GM12878 (cell line): Measurements from ENCODE around the gene SEM1.

Experiments used
- CEBPB ChIP-seq, 2 experiments: fragments of 150-350 bp in 1 of 2; IDR thresholded peaks; 2 replicates each; pipeline ENCODE4 v1.6.1; 2012 to 2014; ENCODE audit warnings: low read depth in 2 of 2, low read length in 2 of 2, borderline replicate concordance in 1 of 2, inconsistent platforms in 1 of 2
- CTCF ChIP-seq, 3 experiments: IDR thresholded peaks in 2 of 3; conservative IDR thresholded peaks in 1 of 3; 2 replicates each; pipeline ENCODE4 v1.5.1; 2011; ENCODE audit warnings: low read depth in 3 of 3, low read length in 3 of 3, mild to moderate bottlenecking in 3 of 3, control low read depth in 2 of 3, moderate library complexity in 2 of 3, inconsistent platforms in 1 of 3, mixed read lengths in 1 of 3; ENCODE audit not compliant: control insufficient read depth in 2 of 3, insufficient read depth in 1 of 3; ENCODE audit errors: extremely low read depth in 1 of 3
- FOS ChIP-seq: IDR thresholded peaks from 3 replicates; pipeline ENCODE4 v1.6.1; 2011; ENCODE audit warnings: borderline replicate concordance; ENCODE audit not compliant: insufficient read length; ENCODE audit errors: extremely low read depth
- MEF2A ChIP-seq: IDR thresholded peaks from 2 replicates; pipeline ENCODE4 v1.6.1; 2011; ENCODE audit warnings: low read depth, mild to moderate bottlenecking, low read length, moderate library complexity; ENCODE audit not compliant: insufficient read depth
- TARDBP ChIP-seq: IDR thresholded peaks from 2 replicates; pipeline ENCODE4 v1.6.1; 2016; ENCODE audit warnings: borderline replicate concordance

GRCh38 chr7:96699219-96699871, 10.3 kb downstream of the SEM1 start:
- TF ChIP-seq CTCF (IDR thresholded peaks at IDR 0.05 in 2 of 3, conservative IDR thresholded peaks at IDR 0.05 in 1 of 3; ENCODE audit: control insufficient read depth in 2 of 3, extremely low read depth in 1 of 3, insufficient read depth in 1 of 3, low read depth in 3 of 3, low read length in 3 of 3) (no peak), CEBPB (IDR thresholded peaks at IDR 0.05; ENCODE audit: borderline replicate concordance in 1 of 2, low read depth in 2 of 2, low read length in 2 of 2) (no peak), TARDBP (no peak), MEF2A (no peak), FOS (no peak)
